Muscle of back (tissue), 11 donors: ENCODE data around the gene HDAC7. TPM values are rescaled to one million over a fixed set of nuclear protein-coding genes. Genes with fewer than 3 reads are reported as not detected.
A peak's percentile ranks its signal among the peaks of the same experiment; 100 is the strongest.
"Not testable (repeated sequence)": the region's sequence is repeated elsewhere in the genome, so short reads cannot be mapped to it uniquely, and the experiment has no call there.

Source experiments
- DNase-seq, 3 donors: peaks; one replicate each; pipeline versions ENCODE4 v3.0.0 to v3.0.0-alpha.2; 2013
- polyA plus RNA-seq, 10 donors: library from polyadenylated mRNA; unstranded; fragments of 120-200 nt; gene quantifications; one replicate each; pipeline ENCODE4 v1.2.1, GENCODE V29; 2013; ENCODE audit not compliant: insufficient read length in 10 of 10

Gene HDAC7
- polyA plus RNA-seq, 10 donors, result 51.6 to 87.4 (median 59.9) TPM

GRCh38 chr12:47850153-47851084 is 30.7 kb upstream of the HDAC7 start:
- no peak for DNase-seq

- no peak for DNase-seq
Observed at GRCh38 chr12:47849261-47849660, 29.6 kb upstream of the HDAC7 start.

GRCh38 chr12:47848853-47849252 is 29.1 kb upstream of the HDAC7 start:
- no peak for DNase-seq

DNA sequence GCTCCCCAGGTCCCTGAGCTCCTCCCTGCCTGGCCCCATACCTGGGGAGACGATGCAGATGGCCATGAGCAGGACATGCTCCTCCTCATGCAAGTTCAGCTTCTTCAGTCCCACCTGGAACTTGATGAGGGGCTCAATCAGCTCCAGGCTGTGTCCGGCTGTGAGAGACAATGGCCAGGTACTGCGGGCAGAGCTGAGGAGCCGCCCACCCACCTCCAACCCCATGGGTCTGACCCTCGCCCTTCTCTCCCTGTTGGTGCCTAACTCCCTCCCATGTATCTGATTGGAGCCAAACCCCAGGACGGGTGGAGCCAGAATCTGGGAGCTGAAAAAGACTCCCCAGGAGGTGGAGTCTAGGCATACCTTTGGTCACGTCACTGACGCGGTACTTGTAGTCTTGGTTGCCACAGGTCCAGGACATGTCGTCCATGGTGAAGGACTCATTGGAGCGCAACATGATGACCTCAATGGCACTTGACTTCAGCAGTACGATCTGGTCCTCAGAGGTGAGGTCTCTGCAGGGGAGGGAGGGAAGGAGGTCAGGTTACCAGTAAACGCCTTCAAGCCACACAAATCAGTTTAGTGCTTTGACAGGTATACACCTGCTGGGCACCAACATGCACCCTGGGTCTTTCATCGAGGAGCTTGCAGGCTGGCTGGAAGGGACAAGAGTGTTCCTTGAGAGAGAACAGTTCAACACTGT is 26.7 kb upstream of the HDAC7 start:
- no peak for DNase-seq

GRCh38 chr12:47845081-47845480 is 25.4 kb upstream of the HDAC7 start:
- DNase-seq, result no peak

DNA sequence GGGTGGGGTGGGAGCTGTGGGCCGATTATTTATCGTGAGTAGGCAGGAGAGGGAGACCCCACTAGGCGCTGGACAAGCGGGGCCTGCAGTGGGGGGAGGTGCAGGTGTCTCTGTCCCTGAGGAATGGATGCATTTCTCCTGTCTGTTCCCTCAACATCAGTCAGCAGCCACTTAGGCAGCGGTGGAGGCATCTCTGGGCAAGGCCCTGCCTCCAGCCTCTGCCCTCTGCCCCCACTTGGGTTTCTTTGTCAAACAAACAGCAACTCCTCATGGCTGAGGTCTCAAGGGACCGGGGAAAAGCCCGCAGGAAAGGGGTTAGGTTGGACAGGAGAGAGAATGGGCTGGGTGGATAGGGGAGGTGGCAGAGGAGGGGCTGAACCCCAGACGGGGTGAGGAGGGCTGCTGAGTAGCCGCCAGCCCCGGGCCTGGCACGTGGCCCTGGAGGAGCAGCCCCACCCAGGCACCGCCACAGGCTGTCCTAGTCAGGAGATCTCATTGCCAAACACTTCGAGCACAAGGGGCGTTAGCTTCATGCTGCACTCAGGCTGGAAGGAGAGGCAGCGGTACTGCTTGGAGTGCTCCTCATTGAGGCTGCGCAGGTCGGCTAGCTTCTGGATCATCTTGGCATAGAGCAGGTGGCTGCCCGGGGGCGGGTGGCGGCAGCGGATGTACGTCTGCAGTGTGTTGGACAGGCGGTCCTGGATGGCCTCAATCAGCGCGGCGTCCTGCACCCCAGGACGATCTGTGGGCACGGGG is 24.7 kb upstream of the HDAC7 start:
- no peak for DNase-seq

- no peak for DNase-seq
Observed at GRCh38 chr12:47843226-47843980, 23.7 kb upstream of the HDAC7 start.

DNA sequence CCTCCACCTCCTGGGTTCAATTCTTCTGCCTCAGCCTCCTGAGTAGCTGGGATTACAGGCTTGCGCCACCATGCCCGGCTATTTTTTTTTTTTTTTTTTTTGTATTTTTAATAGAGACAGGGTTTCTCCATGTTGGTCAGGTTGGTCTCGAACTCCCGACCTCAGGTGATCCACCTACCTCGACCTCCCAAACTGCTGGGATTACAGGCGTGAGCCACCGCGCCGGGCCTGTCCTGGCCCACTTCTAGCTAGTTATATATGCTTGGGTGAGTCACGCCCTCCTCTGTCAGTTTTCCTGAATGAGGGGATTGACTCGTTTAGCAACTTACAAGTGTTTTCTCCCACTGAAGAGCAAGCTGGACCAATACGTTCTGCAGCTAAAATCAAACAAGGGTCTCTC is 22.8 kb upstream of the HDAC7 start:
- not testable (repeated sequence) for DNase-seq

- no peak for DNase-seq
Observed at GRCh38 chr12:47841910-47842309, 22.2 kb upstream of the HDAC7 start.

- DNase-seq, result no peak
Observed at GRCh38 chr12:47841501-47841900, 21.8 kb upstream of the HDAC7 start.

DNA sequence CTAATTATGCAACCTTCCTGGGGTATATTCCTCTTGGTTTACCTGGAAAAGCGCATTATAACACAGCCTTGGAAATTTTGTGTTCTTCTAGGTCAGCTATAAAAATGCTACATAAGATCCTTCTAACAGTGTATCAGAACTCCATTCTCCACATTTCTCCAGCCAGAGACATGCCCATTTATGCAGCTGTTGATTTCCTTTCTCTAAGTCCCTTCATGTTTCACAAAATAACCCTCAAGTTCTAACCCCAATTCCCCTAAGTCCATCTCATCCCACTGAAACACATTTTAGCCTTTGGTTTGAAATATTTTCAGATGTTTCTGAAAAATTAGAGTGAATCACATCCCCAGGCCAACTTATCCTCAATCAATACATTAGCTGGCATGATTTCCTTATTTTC is 20.9 kb upstream of the HDAC7 start:
- DNase-seq, result no peak

GRCh38 chr12:47839214-47839876 is 19.6 kb upstream of the HDAC7 start:
- DNase-seq, result peak in 2 of 3 donors; percentile 41 to 51

DNA sequence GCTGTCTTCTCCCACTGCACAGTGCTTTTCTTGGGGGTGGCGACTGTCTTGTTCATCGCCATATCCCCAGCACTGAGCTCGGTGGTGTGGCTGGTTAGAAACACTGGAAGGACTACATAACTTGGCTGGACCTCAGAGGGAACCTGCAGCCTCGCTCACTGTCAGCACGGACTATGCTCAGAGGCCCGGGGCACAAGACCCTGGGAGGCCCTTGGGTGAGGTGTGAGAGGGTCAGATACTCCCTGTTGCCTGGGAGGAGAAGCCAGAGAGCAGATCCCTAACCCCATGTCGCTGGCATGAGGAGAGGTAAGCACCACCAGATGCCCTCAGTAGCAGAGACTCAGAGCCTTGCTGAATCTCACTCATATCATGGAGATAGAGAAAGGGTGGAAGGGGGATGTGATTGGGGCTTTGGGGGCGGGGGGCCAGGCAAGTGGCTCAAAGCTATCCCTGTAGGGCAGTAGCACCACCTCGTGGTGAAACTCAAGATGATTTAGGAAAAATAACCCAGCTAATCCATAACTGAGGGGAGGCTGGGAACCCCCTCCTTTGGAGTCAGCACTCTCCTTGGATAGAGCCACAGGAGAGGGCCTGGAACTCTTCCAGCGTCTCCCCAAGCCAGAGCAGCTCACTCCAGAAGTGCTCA is 18.7 kb upstream of the HDAC7 start:
- peak in 1 of 3 donors; percentile 63 for DNase-seq

DNA sequence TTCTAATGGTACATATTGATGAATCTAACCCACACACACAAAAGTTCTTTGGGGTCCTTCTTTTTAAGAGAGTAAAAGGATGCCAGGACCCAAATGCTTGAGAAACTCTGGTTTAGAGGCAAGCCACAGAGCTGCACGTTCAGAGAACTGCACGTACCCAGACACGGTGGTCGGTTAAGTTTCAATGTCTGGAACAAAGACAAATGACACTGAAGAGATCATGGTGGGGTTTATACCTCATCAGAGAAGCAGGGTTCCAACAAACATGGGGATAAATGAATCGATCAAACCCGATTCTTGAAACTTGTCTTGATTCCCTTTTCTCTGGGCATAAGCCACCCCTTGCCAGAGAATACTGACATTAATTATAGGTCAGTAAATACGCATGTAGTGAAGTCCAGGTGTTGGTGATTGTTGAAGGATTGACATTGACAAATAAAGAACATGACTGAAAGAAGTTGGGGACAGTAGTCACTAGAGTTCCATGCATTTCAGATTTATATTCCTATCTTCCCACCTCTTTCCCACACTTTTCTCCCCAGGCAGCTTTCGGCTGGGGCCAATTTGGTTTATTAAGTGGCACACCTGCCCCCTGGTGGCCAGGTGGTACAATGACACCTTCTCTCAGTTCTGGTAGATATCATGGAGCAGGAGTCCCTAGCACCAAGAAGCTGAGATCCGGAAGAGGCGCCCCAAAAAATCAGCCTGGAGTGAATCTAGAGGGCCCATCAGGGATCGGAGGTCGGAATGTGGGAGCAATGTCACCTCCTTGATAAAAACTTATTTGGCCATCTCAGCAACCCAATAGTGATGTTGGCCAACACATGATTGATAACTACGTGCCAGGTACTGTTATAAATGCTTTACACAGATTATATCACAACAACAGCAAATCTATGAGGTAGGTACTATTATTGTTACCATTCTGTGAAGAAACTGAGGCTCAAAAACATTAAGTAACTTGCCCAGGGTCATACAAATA is 17.8 kb upstream of the HDAC7 start:
- DNase-seq, result peak in 2 of 3 donors; percentile 74

GRCh38 chr12:47835831-47836155 is 16.1 kb upstream of the HDAC7 start:
- no peak for DNase-seq

DNA sequence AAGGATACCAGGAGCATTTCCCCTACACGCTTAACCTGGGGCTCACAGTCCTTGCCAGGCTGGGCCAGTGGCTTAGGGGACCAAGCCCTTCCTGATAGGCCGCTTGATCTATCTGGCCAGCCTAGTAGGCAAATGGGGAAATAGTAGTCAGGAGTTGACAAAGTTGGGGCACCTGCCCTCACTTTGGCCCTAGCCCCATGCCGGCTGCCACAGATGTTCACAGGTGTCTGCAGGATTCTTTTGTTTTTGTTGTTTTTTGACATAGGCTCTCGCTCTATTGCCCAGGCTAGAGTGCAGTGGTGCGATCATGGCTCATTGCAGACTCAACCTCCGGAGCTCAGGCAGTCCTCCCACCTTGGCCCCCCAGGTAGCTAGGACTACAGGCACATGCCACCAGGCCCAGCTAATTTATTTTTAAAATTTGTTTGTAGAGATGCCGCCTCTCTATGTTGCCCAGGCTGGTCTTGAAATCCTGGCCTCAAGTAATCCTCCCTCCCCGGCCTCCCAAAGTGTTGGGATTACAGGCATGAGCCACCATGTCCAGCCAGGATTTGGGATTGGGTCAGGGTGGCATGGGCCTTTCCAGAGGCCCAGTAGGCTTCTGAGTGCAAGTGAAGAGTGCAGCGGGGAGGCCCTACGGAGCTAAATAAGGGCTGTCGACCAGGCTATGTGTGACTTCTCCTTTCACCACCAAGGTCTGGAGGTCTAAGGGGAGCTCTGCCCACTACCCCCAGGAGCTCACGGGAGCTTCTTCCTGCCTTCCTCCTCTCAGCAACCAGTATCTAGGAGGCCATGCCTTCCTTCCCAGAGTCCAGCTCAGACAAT is 15.5 kb upstream of the HDAC7 start:
- DNase-seq, result no peak

GRCh38 chr12:47834199-47834903 is 14.6 kb upstream of the HDAC7 start:
- no peak for DNase-seq

GRCh38 chr12:47833591-47834012 is 13.9 kb upstream of the HDAC7 start:
- DNase-seq, result no peak
